Nephron (organoid): ENCODE measurements around the gene CRACR2B.

Experiments used
- H3K27ac Mint-ChIP-seq, 3 experiments: 2 replicates each; pipeline ENCODE4 v1.8.0; 2020; ENCODE audit warnings: mixed read lengths in 3 of 3, mild to moderate bottlenecking in 2 of 3, moderate library complexity in 1 of 3
- H3K27me3 Mint-ChIP-seq: 2 replicates; pipeline ENCODE4 v1.8.0; 2021; ENCODE audit warnings: low read depth, mild to moderate bottlenecking, moderate library complexity, mixed read lengths
- H3K36me3 Mint-ChIP-seq: 2 replicates; pipeline ENCODE4 v1.8.0; 2020; ENCODE audit warnings: low read depth, mixed read lengths
- H3K4me1 Mint-ChIP-seq: 2 replicates; pipeline ENCODE4 v1.8.0; 2020; ENCODE audit warnings: mixed read lengths
- H3K4me3 Mint-ChIP-seq, 3 experiments: 2 replicates each; pipeline ENCODE4 v1.8.0; 2020; ENCODE audit warnings: mild to moderate bottlenecking in 3 of 3, mixed read lengths in 3 of 3, moderate library complexity in 2 of 3
- H3K9me3 Mint-ChIP-seq: 2 replicates; pipeline ENCODE4 v1.8.0; 2020; ENCODE audit warnings: mixed read lengths
- CTCF ChIP-seq, 3 experiments: fragments of 200-600 bp; sonication (generic); IDR thresholded peaks; one replicate each; pipeline ENCODE4 v1.5.0; 2021; ENCODE audit warnings: antibody characterized with exemption in 3 of 3; ENCODE audit not compliant: unreplicated experiment in 3 of 3

Gene CRACR2B

DNA sequence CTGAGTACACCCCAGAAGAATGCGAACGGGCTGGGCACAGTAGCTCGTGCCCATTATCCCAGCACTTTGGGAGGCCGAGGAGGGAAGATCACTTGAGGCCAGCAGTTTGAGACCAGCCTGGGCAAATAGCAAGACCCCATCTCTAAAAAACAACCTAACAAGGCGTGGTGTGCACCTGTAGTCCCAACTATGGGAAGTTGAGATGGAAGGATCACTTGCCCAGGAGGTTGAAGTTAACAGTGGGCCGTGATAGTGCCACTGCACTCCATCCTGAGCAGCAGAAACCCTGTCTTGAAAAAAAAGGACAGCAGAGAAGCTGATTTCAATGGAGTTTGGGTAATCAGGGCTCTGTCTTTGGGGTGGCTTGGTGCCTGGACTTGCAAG, 14.7 kb upstream of the CRACR2B start:
- Mint-ChIP-seq H3K27ac (no peak overlapping the region), H3K36me3 (peaks cover 22% of the 10 kb centered on the region), H3K9me3 (no peaks in the 10 kb centered on the region), H3K4me3 (peak overlapping the region in 2 of 3 experiments; percentile 87), H3K4me1 (peaks cover 15% of the 10 kb centered on the region), H3K27me3 (peaks cover 4% of the 10 kb centered on the region)
- TF ChIP-seq CTCF (IDR thresholded peaks at IDR 0.05; ENCODE audit: unreplicated experiment in 3 of 3) = no peak

GRCh38 chr11:813456-814096, 14.1 kb upstream of the CRACR2B start:
- no peaks in the 10 kb centered on the region for H3K9me3 Mint-ChIP-seq
- peak overlapping the region; percentile 15 to 53 (median 36) for H3K4me3 Mint-ChIP-seq
- peaks cover 22% of the 10 kb centered on the region for H3K36me3 Mint-ChIP-seq
- TF ChIP-seq CTCF (IDR thresholded peaks at IDR 0.05; ENCODE audit: unreplicated experiment in 3 of 3) = no peak
- H3K27me3 Mint-ChIP-seq = peaks cover 5% of the 10 kb centered on the region
- no peak overlapping the region for H3K27ac Mint-ChIP-seq
- H3K4me1 Mint-ChIP-seq = peaks cover 17% of the 10 kb centered on the region

DNA sequence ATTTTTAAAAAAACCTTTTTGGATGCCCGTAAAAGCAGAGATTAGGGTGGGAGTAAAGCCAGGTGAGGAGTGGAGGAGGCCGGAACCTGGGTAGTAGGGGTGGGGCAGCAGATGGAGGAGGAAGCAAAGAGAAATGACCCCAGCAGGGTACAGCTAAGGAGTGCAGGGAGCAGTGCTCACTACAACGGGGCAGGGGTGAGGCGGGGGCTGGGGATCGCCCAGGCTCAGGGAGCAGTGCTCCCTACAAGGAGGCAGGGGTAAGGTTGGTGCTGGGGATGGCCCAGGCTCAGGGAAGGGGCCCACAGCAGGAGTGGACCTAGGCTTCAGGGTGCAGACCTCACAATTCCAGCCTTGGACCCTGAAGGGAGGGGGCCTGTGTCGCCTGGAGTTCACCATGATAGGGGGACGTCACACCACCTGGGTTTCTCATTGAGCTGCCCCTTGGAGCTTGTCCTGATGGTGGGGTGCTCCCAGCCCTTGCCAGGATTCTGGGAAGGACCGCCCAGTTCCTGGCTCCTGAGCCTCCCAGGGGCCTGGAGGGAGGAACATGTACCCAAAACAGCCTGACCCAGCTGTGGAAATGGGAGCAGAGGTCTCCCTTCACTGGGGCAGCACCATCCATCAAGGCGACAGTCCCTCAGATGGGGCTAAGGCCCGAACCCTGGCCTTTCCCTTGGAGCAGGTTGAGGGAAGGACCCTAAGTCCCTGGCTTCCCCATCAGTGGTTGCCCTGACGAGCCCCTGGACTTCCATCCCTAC, 11.9 kb upstream of the CRACR2B start:
- Mint-ChIP-seq H3K27ac (no peak overlapping the region), H3K36me3 (peaks cover 21% of the 10 kb centered on the region), H3K4me3 (peak overlapping the region in 2 of 3 experiments; percentile 18 to 65), H3K9me3 (no peaks in the 10 kb centered on the region), H3K27me3 (peaks cover 5% of the 10 kb centered on the region), H3K4me1 (peaks cover 13% of the 10 kb centered on the region)
- no peak for TF ChIP-seq CTCF (IDR thresholded peaks at IDR 0.05; ENCODE audit: unreplicated experiment in 3 of 3)

DNA sequence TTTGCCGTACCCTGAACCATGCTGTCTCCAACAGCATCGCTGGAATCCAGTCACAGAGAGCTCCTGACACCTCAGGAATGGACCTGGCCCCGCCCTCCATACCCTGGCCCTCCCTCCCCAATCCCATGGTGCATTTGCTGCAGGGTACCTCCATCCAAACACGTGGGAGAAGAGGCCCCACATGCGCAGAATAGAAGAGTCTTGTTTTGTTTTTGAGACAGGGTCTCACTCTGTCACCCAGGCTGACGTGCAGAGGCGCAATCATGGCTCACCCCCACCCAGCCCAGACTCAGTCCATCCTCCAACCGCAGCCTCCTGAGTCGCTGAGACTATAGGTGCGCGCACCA, 11.3 kb upstream of the CRACR2B start:
- peaks cover 15% of the 10 kb centered on the region for H3K36me3 Mint-ChIP-seq
- peak overlapping the region in 2 of 3 experiments; percentile 18 to 65 for H3K4me3 Mint-ChIP-seq
- TF ChIP-seq CTCF (IDR thresholded peaks at IDR 0.05; ENCODE audit: unreplicated experiment in 3 of 3) = no peak
- no peak overlapping the region for H3K27ac Mint-ChIP-seq
- peaks cover 7% of the 10 kb centered on the region for H3K4me1 Mint-ChIP-seq
- H3K27me3 Mint-ChIP-seq = peaks cover 5% of the 10 kb centered on the region
- no peaks in the 10 kb centered on the region for H3K9me3 Mint-ChIP-seq

DNA sequence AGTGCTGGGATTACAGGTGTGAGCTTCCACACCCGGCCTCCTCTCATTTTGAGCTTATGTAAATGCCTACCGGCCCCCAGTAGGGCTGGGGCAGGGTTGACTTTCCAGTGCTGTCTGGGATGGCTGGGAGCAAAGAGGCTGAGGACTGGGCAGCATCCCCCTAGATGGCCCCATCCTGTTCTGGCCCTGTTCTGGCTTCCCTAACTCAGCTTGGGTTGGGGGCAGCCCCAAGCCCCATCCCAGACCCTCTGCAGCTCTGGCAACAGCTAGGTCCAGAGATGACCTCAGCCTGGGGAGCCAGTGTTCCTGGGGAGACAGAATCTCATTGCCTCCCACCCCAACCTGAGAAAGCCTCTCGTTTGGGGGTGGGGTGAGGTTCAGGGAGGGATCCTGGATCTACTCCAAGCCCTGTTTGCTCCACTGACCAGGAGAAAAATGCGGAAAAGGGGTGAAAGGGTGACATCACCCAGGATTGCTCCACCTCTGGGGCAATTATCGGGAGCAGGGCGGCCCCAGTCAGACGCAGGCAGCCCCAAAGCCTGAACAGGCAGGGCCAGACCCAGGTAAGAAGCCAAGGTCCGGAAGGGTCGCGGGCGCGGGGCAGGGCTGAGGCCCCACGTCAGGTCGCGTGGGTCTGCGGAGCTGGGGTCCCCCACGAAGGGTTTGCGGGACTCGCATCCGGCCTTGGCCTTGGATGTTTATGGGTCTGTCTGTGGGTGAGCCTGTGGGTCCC, 9.2 kb upstream of the CRACR2B start, which contains the start of gene PNPLA2:
PNPLA2 (plus strand) TSS at position 519 of the 733 bp plus-strand sequence. CDS start 805 bp downstream, outside the sequence.
- Mint-ChIP-seq H3K27me3 (peaks cover 5% of the 10 kb centered on the region), H3K4me3 (peak within 1 kb of the TSS; percentile 80 to 89 (median 86)), H3K9me3 (no peaks in the 10 kb centered on the region), H3K4me1 (peaks cover 4% of the 10 kb centered on the region), H3K27ac (peak within 1 kb of the TSS in 1 of 3 experiments; percentile 67), H3K36me3 (peaks cover 4% of the 10 kb centered on the region)
- no peak for TF ChIP-seq CTCF (IDR thresholded peaks at IDR 0.05; ENCODE audit: unreplicated experiment in 3 of 3)
